HepG2 (cell line): ENCODE results near the gene TNFAIP8L2. TPM values are rescaled to one million over a fixed set of nuclear protein-coding genes. Genes with fewer than 3 reads are reported as not detected.

Experiments used
- ATAC-seq: fragments of 200-7000 bp; cut with Tn5 transposase; 3 replicates; pipeline ENCODE4 v1.9.1; 2020; ENCODE audit warnings: mild to moderate bottlenecking, moderate library complexity
- BruUV-seq: library from RNA; stranded (reverse); fragments of 400-500 nt; replicated peaks from 2 replicates; lab custom pipeline; 2021; lab: Mats Ljungman, UMichigan
- CTCF ChIA-PET: fragments of 300-600 bp; formaldehyde crosslinking; extraction: SDS; loops from one replicate; lab custom pipeline; 2021; ENCODE audit warnings: low total read pairs, inconsistent platforms, low intra/inter-chr PET ratio; lab: Yijun Ruan, JAX
- POLR2A ChIA-PET: fragments of 350-600 bp; sonication (Branson Sonifier 250); formaldehyde crosslinking; loops from one replicate; lab custom pipeline; 2020; ENCODE audit warnings: antibody characterized with exemption, inconsistent platforms; lab: Yijun Ruan, JAX
- DNase-seq: peaks from one replicate; pipeline ENCODE4 v3.0.0-alpha.2; 2015; ENCODE audit warnings: low spot score
- FAIRE-seq: peaks from 3 replicates; lab custom pipeline; 2011; peaks lifted over from hg19 to GRCh38; lab: Jason Lieb, UNC
- H2AFZ ChIP-seq: one replicate; pipeline ENCODE4 v1.6.1; 2011; ENCODE audit warnings: low read length, inconsistent platforms
- H3K27ac ChIP-seq: fragments of 300-600 bp; 3 replicates; pipeline ENCODE4 v1.8.0; 2011; ENCODE audit warnings: mixed run types, mild to moderate bottlenecking, mixed read lengths, low read length, inconsistent platforms; ENCODE audit not compliant: insufficient read depth; ENCODE audit errors: extremely low read length
- H3K27me3 ChIP-seq, 2 experiments: fragments of 200-600 bp in 1 of 2; 2 replicates in 1 of 2; 3 replicates in 1 of 2; pipeline versions ENCODE4 v1.6.0 to v1.8.0; 2011; ENCODE audit warnings: low read length in 2 of 2, mild to moderate bottlenecking in 2 of 2, moderate library complexity in 2 of 2, inconsistent platforms in 1 of 2; ENCODE audit not compliant: insufficient read depth in 2 of 2, control insufficient read depth in 1 of 2
- H3K36me3 ChIP-seq, 2 experiments: fragments of 200-600 bp in 1 of 2; replicated peaks in 1 of 2; 2 replicates in 1 of 2; 3 replicates in 1 of 2; pipeline versions ENCODE4 v1.5.1 to v1.8.0; 2011; ENCODE audit warnings: low read length in 2 of 2, inconsistent platforms in 1 of 2; ENCODE audit not compliant: insufficient read depth in 2 of 2, control insufficient read depth in 1 of 2
- H3K4me1 ChIP-seq: 2 replicates; pipeline ENCODE4 v1.5.1; 2012; ENCODE audit warnings: low read length, inconsistent platforms; ENCODE audit not compliant: insufficient read depth
- H3K4me2 ChIP-seq: 2 replicates; pipeline ENCODE4 v1.6.0; 2011; ENCODE audit warnings: low read depth, low read length, inconsistent platforms
- H3K4me3 ChIP-seq, 3 experiments: fragments of 200-600 bp in 1 of 3; sonication (generic), shearing (Covaris generic) in 1 of 3; replicated peaks in 1 of 3; 2 replicates each; pipeline ENCODE4 v1.5.1; 2011 to 2016; ENCODE audit warnings: low read length in 3 of 3, inconsistent platforms in 2 of 3, low read depth in 2 of 3, mild to moderate bottlenecking in 2 of 3, control low read depth in 1 of 3, mixed read lengths in 1 of 3; ENCODE audit not compliant: insufficient read depth in 1 of 3
- H3K79me2 ChIP-seq: one replicate; pipeline ENCODE4 v1.6.1; 2011; ENCODE audit warnings: low read length, inconsistent platforms; ENCODE audit not compliant: insufficient read depth
- H3K9ac ChIP-seq: 2 replicates; pipeline ENCODE4 v1.6.0; 2011; ENCODE audit warnings: mild to moderate bottlenecking, low read depth, low read length, inconsistent platforms; ENCODE audit not compliant: insufficient read depth
- H3K9me3 ChIP-seq: 2 replicates; pipeline ENCODE4 v1.5.1; 2012; ENCODE audit warnings: mild to moderate bottlenecking, low read length
- H4K20me1 ChIP-seq: 2 replicates; pipeline ENCODE4 v1.6.0; 2011; ENCODE audit warnings: inconsistent platforms, mild to moderate bottlenecking, low read length, moderate library complexity; ENCODE audit not compliant: insufficient read depth
- ARNT ChIP-seq: fragments of 450-650 bp; IDR thresholded peaks from 2 replicates; pipeline ENCODE4 v1.6.1; 2017
- ATF7 ChIP-seq, 2 experiments: fragments of 450-650 bp in 1 of 2; sonication (generic) in 1 of 2; formaldehyde crosslinking in 1 of 2; IDR thresholded peaks; 2 replicates each; pipeline versions ENCODE4 v1.4.0 to v1.6.1; 2016 to 2020; ENCODE audit warnings: antibody characterized with exemption in 1 of 2, mild to moderate bottlenecking in 1 of 2, missing genetic modification reagents in 1 of 2
- CEBPB ChIP-seq: IDR thresholded peaks from 2 replicates; pipeline ENCODE4 v1.6.1; 2011; ENCODE audit warnings: low read depth, low read length, improper control_type of control experiment, borderline replicate concordance
- ELF4 ChIP-seq: sonication (generic); formaldehyde crosslinking; IDR thresholded peaks from 2 replicates; pipeline ENCODE4 v1.5.0; 2020; ENCODE audit warnings: missing genetic modification reagents, mild to moderate bottlenecking, moderate library complexity, borderline replicate concordance
- GZF1 ChIP-seq: sonication (generic); formaldehyde crosslinking; IDR thresholded peaks from 2 replicates; pipeline ENCODE4 v1.5.1; 2020; ENCODE audit warnings: mild to moderate bottlenecking, missing genetic modification reagents
- SAFB2 ChIP-seq: sonication (generic); formaldehyde crosslinking; IDR thresholded peaks from 2 replicates; pipeline ENCODE4 v1.5.1; 2020; ENCODE audit warnings: missing genetic modification reagents, low read depth, mild to moderate bottlenecking, borderline replicate concordance
- TCF7 ChIP-seq: sonication (generic); IDR thresholded peaks from 2 replicates; pipeline ENCODE4 v1.6.1; 2016; ENCODE audit warnings: antibody characterized with exemption, low read depth
- TGIF2 ChIP-seq: IDR thresholded peaks from 2 replicates; pipeline ENCODE4 v1.6.1; 2016; ENCODE audit warnings: control low read depth, missing compliant biosample characterization
- ZFAT ChIP-seq: sonication (generic); formaldehyde crosslinking; conservative IDR thresholded peaks from 2 replicates; pipeline ENCODE4 v1.8.1; 2023; ENCODE audit warnings: missing genetic modification reagents, inconsistent platforms
- ZNF772 ChIP-seq: sonication (generic); formaldehyde crosslinking; IDR thresholded peaks from 2 replicates; pipeline ENCODE4 v1.5.0; 2020; ENCODE audit warnings: mild to moderate bottlenecking, missing genetic modification reagents
- WGBS: methylation state at CpG from one replicate; pipeline ENCODE4 v1.1.6; 2017; ENCODE audit warnings: low lambda C conversion rate; 5-methylcytosine and 5-hydroxymethylcytosine counted together
- in situ Hi-C: cut with HindIII; loops from 2 replicates; pipeline ENCODE4 v1.10.0; 2017; ENCODE audit warnings: low pct_unique_long_range_greater_than_20kb; ENCODE audit not compliant: extremely low pct_ligation_motif_present
- intact Hi-C: fragments of 100-400 bp; cut with micrococcal nuclease; formaldehyde crosslinking; loops from one replicate; pipeline ENCODE4 v1.10.0; 2022; ENCODE audit not compliant: unreplicated experiment
- polyA plus RNA-seq, 8 experiments: library from polyadenylated mRNA; depleted of rRNA in 3 of 8; stranded (reverse) in 7 of 8; unstranded in 1 of 8; fragments of >200 nt; fragmentation: Illumina TruSeq in 4 of 8; extraction: Trizol in 4 of 8; gene quantifications; 2 replicates each; pipeline versions ENCODE4 v1.2.1 to v1.2.3, GENCODE V29; 2011 to 2016; ENCODE audit warnings: low read depth in 4 of 8, missing spikeins in 1 of 8, mixed read lengths in 1 of 8; ENCODE audit not compliant: insufficient read depth in 1 of 8
- total RNA-seq, 5 experiments: library from RNA; depleted of rRNA; stranded (reverse); fragments of >200 nt; fragmentation: Illumina TruSeq; extraction: Trizol; gene quantifications; 2 replicates each; pipeline ENCODE4 v1.2.3, GENCODE V29; 2016; ENCODE audit warnings: low read depth in 1 of 5
- TF ChIP-seq, protein P1 (sequence below): IDR thresholded peaks from 2 replicates; pipeline ENCODE4 v1.6.1; 2016; ENCODE audit warnings: missing genetic modification reagents, missing compliant biosample characterization
- TF ChIP-seq, protein P2 (sequence below): sonication (generic); formaldehyde crosslinking; IDR thresholded peaks from 2 replicates; pipeline ENCODE4 v1.4.0; 2020; ENCODE audit warnings: mild to moderate bottlenecking, missing genetic modification reagents
- TF ChIP-seq, protein P3 (sequence below): sonication (generic); formaldehyde crosslinking; IDR thresholded peaks from 2 replicates; pipeline ENCODE4 v1.4.0; 2020; ENCODE audit warnings: missing genetic modification reagents

Gene TNFAIP8L2
- total and polyA plus RNA-seq, 2 of the 13 experiments (the other 11 are each of a cell fraction or from before 2014, with no cell fraction given), result not detected

DNA sequence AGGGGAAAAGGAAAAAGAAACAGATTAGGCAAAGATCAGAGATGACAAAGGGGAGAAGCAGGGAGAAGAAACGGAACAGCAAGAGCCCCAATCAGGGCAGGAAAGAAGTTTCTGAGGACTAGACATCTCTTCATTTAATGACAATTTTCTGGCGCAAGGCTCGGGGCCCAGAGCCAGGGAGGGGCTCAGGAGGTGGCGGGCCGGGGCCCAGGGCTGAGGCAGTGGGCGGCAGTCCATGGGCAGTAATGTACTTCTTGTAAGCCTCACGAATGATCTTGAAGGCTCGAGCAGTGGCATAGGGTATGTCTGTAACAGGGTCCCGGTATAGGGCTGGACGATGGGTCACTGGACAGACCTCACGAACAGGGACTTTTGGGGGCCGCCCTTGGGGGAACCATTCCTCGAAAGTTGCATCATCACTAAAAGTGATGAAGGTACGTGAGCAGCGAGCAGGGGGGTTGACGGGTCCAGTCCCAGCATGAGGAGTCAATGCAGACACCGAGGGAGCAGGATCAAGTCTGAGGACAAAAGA, 20.1 kb downstream of the TNFAIP8L2 start:
- TF ChIP-seq, protein P1, sequence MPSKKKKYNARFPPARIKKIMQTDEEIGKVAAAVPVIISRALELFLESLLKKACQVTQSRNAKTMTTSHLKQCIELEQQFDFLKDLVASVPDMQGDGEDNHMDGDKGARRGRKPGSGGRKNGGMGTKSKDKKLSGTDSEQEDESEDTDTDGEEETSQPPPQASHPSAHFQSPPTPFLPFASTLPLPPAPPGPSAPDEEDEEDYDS (CRISPR knock-in tag), result no peak
- TF ChIP-seq ZFAT (CRISPR knock-in tag) (no peak), CEBPB (peak; percentile 30; the same call in 1 of the 2 replicates), ATF7 (IDR thresholded peaks at IDR 0.05) (0 out of 2 replicates have a peak, but pooled peaks have one; percentile 22), ATF7 (CRISPR knock-in tag; IDR thresholded peaks at IDR 0.05) (no peak), ARNT (no peak), ELF4 (no peak), GZF1 (CRISPR knock-in tag) (no peak)
- TF ChIP-seq, all 625 proteins: peak for 2
- Histone ChIP-seq H4K20me1 (no peaks in the 10 kb centered on the region), H3K36me3 (peaks cover 11 to 46% of the 10 kb centered on the region in 2 experiments), H3K4me1 (no peaks in the 10 kb centered on the region), H3K27ac (no peak overlapping the region), H3K79me2 (no peaks in the 10 kb centered on the region), H3K9ac (no peak overlapping the region), H3K9me3 (no peaks in the 10 kb centered on the region), H2AFZ (no peak overlapping the region), H3K4me2 (no peak overlapping the region), H3K4me3 (no peak overlapping the region), H3K27me3 (no peaks in the 10 kb centered on the region)
- 98% methylated on average over 16 of the region's 17 CpGs for WGBS
- intact Hi-C loops, result no loop called here
- in situ Hi-C loops, result no loop called here
- BruUV-seq, result no TSS peak
- DNase-seq, result no peak
- no peak for ATAC-seq
- POLR2A ChIA-PET, result no interaction called here
- CTCF ChIA-PET, result no interaction called here
- no peak for FAIRE-seq

DNA sequence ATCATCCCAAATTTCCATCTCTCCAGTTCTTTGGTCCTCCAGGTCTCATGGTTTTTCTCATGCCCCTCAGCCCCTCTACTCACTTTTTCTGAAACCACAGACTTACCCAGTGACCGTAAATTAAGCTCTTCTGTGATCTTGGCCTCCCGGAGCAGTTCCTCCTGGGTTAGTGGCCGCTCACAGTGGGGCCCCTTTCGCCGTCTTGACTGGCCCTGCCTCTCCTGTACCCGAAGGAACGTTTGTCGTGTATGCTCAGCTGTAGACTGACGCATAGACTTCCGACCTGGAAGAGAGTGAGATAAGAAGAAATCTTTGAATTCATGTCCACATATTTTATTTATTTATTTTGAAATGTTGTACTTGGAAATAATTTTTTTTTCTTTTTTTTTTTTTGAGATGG, 27.8 kb downstream of the TNFAIP8L2 start:
- intact Hi-C loops, result no loop called here
- TF ChIP-seq, protein P2, sequence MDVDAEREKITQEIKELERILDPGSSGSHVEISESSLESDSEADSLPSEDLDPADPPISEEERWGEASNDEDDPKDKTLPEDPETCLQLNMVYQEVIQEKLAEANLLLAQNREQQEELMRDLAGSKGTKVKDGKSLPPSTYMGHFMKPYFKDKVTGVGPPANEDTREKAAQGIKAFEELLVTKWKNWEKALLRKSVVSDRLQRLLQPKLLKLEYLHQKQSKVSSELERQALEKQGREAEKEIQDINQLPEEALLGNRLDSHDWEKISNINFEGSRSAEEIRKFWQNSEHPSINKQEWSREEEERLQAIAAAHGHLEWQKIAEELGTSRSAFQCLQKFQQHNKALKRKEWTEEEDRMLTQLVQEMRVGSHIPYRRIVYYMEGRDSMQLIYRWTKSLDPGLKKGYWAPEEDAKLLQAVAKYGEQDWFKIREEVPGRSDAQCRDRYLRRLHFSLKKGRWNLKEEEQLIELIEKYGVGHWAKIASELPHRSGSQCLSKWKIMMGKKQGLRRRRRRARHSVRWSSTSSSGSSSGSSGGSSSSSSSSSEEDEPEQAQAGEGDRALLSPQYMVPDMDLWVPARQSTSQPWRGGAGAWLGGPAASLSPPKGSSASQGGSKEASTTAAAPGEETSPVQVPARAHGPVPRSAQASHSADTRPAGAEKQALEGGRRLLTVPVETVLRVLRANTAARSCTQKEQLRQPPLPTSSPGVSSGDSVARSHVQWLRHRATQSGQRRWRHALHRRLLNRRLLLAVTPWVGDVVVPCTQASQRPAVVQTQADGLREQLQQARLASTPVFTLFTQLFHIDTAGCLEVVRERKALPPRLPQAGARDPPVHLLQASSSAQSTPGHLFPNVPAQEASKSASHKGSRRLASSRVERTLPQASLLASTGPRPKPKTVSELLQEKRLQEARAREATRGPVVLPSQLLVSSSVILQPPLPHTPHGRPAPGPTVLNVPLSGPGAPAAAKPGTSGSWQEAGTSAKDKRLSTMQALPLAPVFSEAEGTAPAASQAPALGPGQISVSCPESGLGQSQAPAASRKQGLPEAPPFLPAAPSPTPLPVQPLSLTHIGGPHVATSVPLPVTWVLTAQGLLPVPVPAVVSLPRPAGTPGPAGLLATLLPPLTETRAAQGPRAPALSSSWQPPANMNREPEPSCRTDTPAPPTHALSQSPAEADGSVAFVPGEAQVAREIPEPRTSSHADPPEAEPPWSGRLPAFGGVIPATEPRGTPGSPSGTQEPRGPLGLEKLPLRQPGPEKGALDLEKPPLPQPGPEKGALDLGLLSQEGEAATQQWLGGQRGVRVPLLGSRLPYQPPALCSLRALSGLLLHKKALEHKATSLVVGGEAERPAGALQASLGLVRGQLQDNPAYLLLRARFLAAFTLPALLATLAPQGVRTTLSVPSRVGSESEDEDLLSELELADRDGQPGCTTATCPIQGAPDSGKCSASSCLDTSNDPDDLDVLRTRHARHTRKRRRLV (CRISPR knock-in tag), result no peak
- TF ChIP-seq SAFB2 (CRISPR knock-in tag) (no peak), TGIF2 (CRISPR knock-in tag) (no peak), TCF7 (no peak), ZNF772 (CRISPR knock-in tag) (no peak)
- TF ChIP-seq, protein P3, sequence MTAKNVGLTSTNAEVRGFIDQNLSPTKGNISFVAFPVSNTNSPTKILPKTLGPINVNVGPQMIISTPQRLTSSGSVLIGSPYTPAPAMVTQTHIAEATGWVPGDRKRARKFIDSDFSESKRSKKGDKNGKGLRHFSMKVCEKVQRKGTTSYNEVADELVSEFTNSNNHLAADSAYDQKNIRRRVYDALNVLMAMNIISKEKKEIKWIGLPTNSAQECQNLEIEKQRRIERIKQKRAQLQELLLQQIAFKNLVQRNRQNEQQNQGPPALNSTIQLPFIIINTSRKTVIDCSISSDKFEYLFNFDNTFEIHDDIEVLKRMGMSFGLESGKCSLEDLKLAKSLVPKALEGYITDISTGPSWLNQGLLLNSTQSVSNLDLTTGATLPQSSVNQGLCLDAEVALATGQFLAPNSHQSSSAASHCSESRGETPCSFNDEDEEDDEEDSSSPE (CRISPR knock-in tag), result no peak

More for the DNA sequence above, 27.8 kb downstream of the TNFAIP8L2 start:
- peaks cover 11 to 43% of the 10 kb centered on the region in 2 experiments for H3K36me3 ChIP-seq
- DNase-seq (no peak), ATAC-seq (no peak), FAIRE-seq (no peak)
- peaks cover 12% of the 10 kb centered on the region for H3K4me1 ChIP-seq
- no peaks in the 10 kb centered on the region for H3K27me3 ChIP-seq
- no peak overlapping the region for H3K27ac ChIP-seq
- WGBS, result 96% methylated on average over 10 of the region's 10 CpGs
- BruUV-seq, result no TSS peak
- no peak overlapping the region for H2AFZ ChIP-seq
- CTCF ChIA-PET, result no interaction called here
- in situ Hi-C loops, result no loop called here
- no peak overlapping the region for H3K4me2 ChIP-seq
- POLR2A ChIA-PET, result no interaction called here
- H3K9me3 ChIP-seq, result no peaks in the 10 kb centered on the region
- no peak overlapping the region for H3K9ac ChIP-seq
- H3K4me3 ChIP-seq, result no peak overlapping the region
- H4K20me1 ChIP-seq, result no peaks in the 10 kb centered on the region
- H3K79me2 ChIP-seq, result peaks cover 10% of the 10 kb centered on the region
